CD8-positive, alpha-beta memory T cell (primary cell): ENCODE results near the gene ISYNA1. TPM values are rescaled to one million over a fixed set of nuclear protein-coding genes. Genes with fewer than 3 reads are reported as not detected.

ENCODE experiments used
- CTCF ChIA-PET: fragments of 350-600 bp; sonication (Branson Sonifier 250); formaldehyde crosslinking; loops from one replicate; lab custom pipeline; 2021; ENCODE audit warnings: antibody characterized with exemption; lab: Charles Lee
- POLR2A ChIA-PET: fragments of 350-600 bp; sonication (Branson Sonifier 250); formaldehyde crosslinking; loops from one replicate; lab custom pipeline; 2021; ENCODE audit warnings: antibody characterized with exemption; lab: Charles Lee
- DNase-seq, 5 donors: peaks; one replicate each; pipeline versions ENCODE4 v3.0.0 to v3.0.0-alpha.2; 2020 to 2022; ENCODE audit warnings: mixed read lengths in 1 of 5
- H3K27ac ChIP-seq: one replicate; pipeline ENCODE4 v1.7.0; 2013; ENCODE audit warnings: low read depth, mild to moderate bottlenecking, low read length, moderate library complexity
- H3K27me3 ChIP-seq: 2 replicates; pipeline ENCODE4 v1.7.0; 2013; ENCODE audit warnings: low read length, mild to moderate bottlenecking; ENCODE audit not compliant: insufficient read depth, poor library complexity, severe bottlenecking
- H3K36me3 ChIP-seq: 2 replicates; pipeline ENCODE4 v1.7.0; 2013; ENCODE audit warnings: mild to moderate bottlenecking, low read length, moderate library complexity; ENCODE audit not compliant: insufficient read depth
- H3K4me1 ChIP-seq: 2 replicates; pipeline ENCODE4 v1.7.0; 2013; ENCODE audit warnings: mild to moderate bottlenecking, low read length, moderate library complexity; ENCODE audit not compliant: insufficient read depth
- H3K4me3 ChIP-seq: 2 replicates; pipeline ENCODE4 v1.7.0; 2013; ENCODE audit warnings: mild to moderate bottlenecking, low read length
- H3K9me3 ChIP-seq: 2 replicates; pipeline ENCODE4 v1.7.0; 2013; ENCODE audit warnings: mild to moderate bottlenecking, low read length
- H3K27ac Mint-ChIP-seq, 8 donors: one replicate each; pipeline ENCODE4 v1.8.0; 2020 to 2021; ENCODE audit warnings: mixed read lengths in 8 of 8, mild to moderate bottlenecking in 6 of 8, inconsistent platforms in 3 of 8, moderate library complexity in 3 of 8
- H3K27me3 Mint-ChIP-seq, 2 donors: one replicate each; pipeline ENCODE4 v1.8.0; 2020 to 2021; ENCODE audit warnings: mixed read lengths in 2 of 2, mild to moderate bottlenecking in 1 of 2, moderate library complexity in 1 of 2
- H3K36me3 Mint-ChIP-seq, 3 donors: one replicate each; pipeline ENCODE4 v1.8.0; 2020 to 2021; ENCODE audit warnings: mixed read lengths in 3 of 3, inconsistent platforms in 1 of 3, mild to moderate bottlenecking in 1 of 3
- H3K4me1 Mint-ChIP-seq, 3 donors: one replicate each; pipeline ENCODE4 v1.8.0; 2020 to 2021; ENCODE audit warnings: mixed read lengths in 3 of 3, inconsistent platforms in 1 of 3, mild to moderate bottlenecking in 1 of 3
- H3K4me3 Mint-ChIP-seq, 7 donors: one replicate each; pipeline ENCODE4 v1.8.0; 2020 to 2021; ENCODE audit warnings: mixed read lengths in 7 of 7, mild to moderate bottlenecking in 6 of 7, moderate library complexity in 4 of 7, inconsistent platforms in 2 of 7
- H3K9me3 Mint-ChIP-seq, 5 donors: one replicate each; pipeline ENCODE4 v1.8.0; 2020 to 2022; ENCODE audit warnings: mixed read lengths in 5 of 5, mild to moderate bottlenecking in 3 of 5, moderate library complexity in 2 of 5, inconsistent platforms in 1 of 5
- polyA plus RNA-seq: library from polyadenylated mRNA; unstranded; fragments of 300-500 nt; fragmentation: Illumina TruSeq; gene quantifications from one replicate; pipeline ENCODE4 v1.2.3, GENCODE V29; 2021
- total RNA-seq, 2 experiments: library from RNA; stranded (reverse); gene quantifications; one replicate each; pipeline ENCODE4 v1.2.3, GENCODE V29; 2021

Gene ISYNA1
- total and polyA plus RNA-seq, 3 experiments from 2014 or later, result 18.2 to 33.2 (median 20.3) TPM

- ChIA-PET POLR2A (interaction anchor here (1.0 to 2.7 kb wide), 3 partner anchors 22 to 83 kb away, joined by 3 to 10 read pairs (median 8); partner anchors contain the start of gene KXD1), CTCF (interaction anchor here (0.6 to 4.2 kb wide), 9 partner anchors 13 to 232 kb away, joined by 3 to 28 read pairs (median 4); partner anchors contain the start of genes ELL and REX1BD)
- Histone ChIP-seq H3K27ac (peak overlapping the region; percentile 76), H3K27me3 (no peaks in the 10 kb centered on the region), H3K36me3 (no peaks in the 10 kb centered on the region), H3K4me3 (no peak overlapping the region), H3K4me1 (peaks cover 53% of the 10 kb centered on the region), H3K9me3 (no peaks in the 10 kb centered on the region)
- peaks cover 71 to 89% (median 81%) of the 10 kb centered on the region in 3 donors for H3K4me1 Mint-ChIP-seq
- no peaks in the 10 kb centered on the region for H3K27me3 Mint-ChIP-seq
- H3K4me3 Mint-ChIP-seq, result peak overlapping the region in 6 of 7 donors; percentile 58 to 92 (median 76)
- H3K27ac Mint-ChIP-seq, result peak overlapping the region; percentile 93 to 100 (median 96)
- H3K9me3 Mint-ChIP-seq, result peaks cover 0 to 5% (median 0%) of the 10 kb centered on the region in 5 donors
- no peak for DNase-seq
- H3K36me3 Mint-ChIP-seq, result peaks cover 0 to 41% (median 0%) of the 10 kb centered on the region in 3 donors
Observed at GRCh38 chr19:18474366-18474887, 36.5 kb upstream of the ISYNA1 start.

- H3K9me3 ChIP-seq, result no peaks in the 10 kb centered on the region
- Mint-ChIP-seq H3K4me3 (peak overlapping the region in 3 of 7 donors; percentile 28 to 81 (median 73)), H3K9me3 (peaks cover 0 to 5% (median 0%) of the 10 kb centered on the region in 5 donors), H3K4me1 (peaks cover 66 to 88% (median 74%) of the 10 kb centered on the region in 3 donors), H3K36me3 (peaks cover 0 to 44% (median 0%) of the 10 kb centered on the region in 3 donors), H3K27me3 (no peaks in the 10 kb centered on the region), H3K27ac (peak overlapping the region; percentile 90 to 100 (median 96))
- peaks cover 46% of the 10 kb centered on the region for H3K4me1 ChIP-seq
- H3K36me3 ChIP-seq, result no peaks in the 10 kb centered on the region
- H3K4me3 ChIP-seq, result no peak overlapping the region
- no peak overlapping the region for H3K27ac ChIP-seq
- CTCF ChIA-PET, result interaction anchor here (0.7 to 4.2 kb wide), 10 partner anchors 9 to 194 kb away, joined by 3 to 28 read pairs (median 4); partner anchors contain the start of genes ELL and REX1BD
- DNase-seq, result no peak
- POLR2A ChIA-PET, result interaction anchor here (2.7 kb wide), 1 partner anchor 23 kb away, joined by 10 read pairs; no protein-coding TSS in a partner anchor
- no peaks in the 10 kb centered on the region for H3K27me3 ChIP-seq
Observed at GRCh38 chr19:18473706-18474087, 35.8 kb upstream of the ISYNA1 start.

- Histone ChIP-seq H3K27me3 (no peaks in the 10 kb centered on the region), H3K4me1 (peaks cover 40% of the 10 kb centered on the region), H3K9me3 (no peaks in the 10 kb centered on the region), H3K27ac (no peak overlapping the region), H3K36me3 (no peaks in the 10 kb centered on the region), H3K4me3 (no peak overlapping the region)
- Mint-ChIP-seq H3K36me3 (peaks cover 0 to 44% (median 0%) of the 10 kb centered on the region in 3 donors), H3K4me3 (peak overlapping the region in 5 of 7 donors; percentile 12 to 73 (median 38)), H3K9me3 (peaks cover 0 to 5% (median 0%) of the 10 kb centered on the region in 5 donors), H3K4me1 (peaks cover 62 to 88% (median 68%) of the 10 kb centered on the region in 3 donors), H3K27me3 (no peaks in the 10 kb centered on the region), H3K27ac (peak overlapping the region; percentile 88 to 100 (median 94))
- no peak for DNase-seq
- POLR2A ChIA-PET, result interaction anchor here (0.6 to 2.7 kb wide), 2 partner anchors 23 to 99 kb away, joined by 3 to 10 read pairs; no protein-coding TSS in a partner anchor
- CTCF ChIA-PET, result interaction anchor here (0.7 to 4.2 kb wide), 11 partner anchors 10 to 194 kb away, joined by 3 to 28 read pairs (median 5); partner anchors contain the start of genes ELL and REX1BD
Observed at GRCh38 chr19:18473003-18473705, 35.2 kb upstream of the ISYNA1 start.

- Histone ChIP-seq H3K36me3 (no peaks in the 10 kb centered on the region), H3K4me1 (peaks cover 20% of the 10 kb centered on the region), H3K9me3 (no peaks in the 10 kb centered on the region), H3K27ac (no peak overlapping the region), H3K4me3 (no peak overlapping the region), H3K27me3 (no peaks in the 10 kb centered on the region)
- H3K9me3 Mint-ChIP-seq, result peaks cover 0 to 5% (median 0%) of the 10 kb centered on the region in 5 donors
- H3K27ac Mint-ChIP-seq, result peak overlapping the region in 6 of 8 donors; percentile 46 to 100 (median 84)
- H3K4me3 Mint-ChIP-seq, result no peak overlapping the region
- H3K36me3 Mint-ChIP-seq, result peaks cover 0 to 39% (median 0%) of the 10 kb centered on the region in 3 donors
- no peaks in the 10 kb centered on the region for H3K27me3 Mint-ChIP-seq
- CTCF ChIA-PET, result interaction anchor here (0.7 to 2.8 kb wide), 8 partner anchors 9 to 384 kb away, joined by 3 to 10 read pairs (median 5); partner anchors contain the start of gene UBA52
- peaks cover 46 to 74% (median 47%) of the 10 kb centered on the region in 3 donors for H3K4me1 Mint-ChIP-seq
- no peak for DNase-seq
- POLR2A ChIA-PET, result no interaction called here
Observed at GRCh38 chr19:18470787-18471186, 32.9 kb upstream of the ISYNA1 start.

GRCh38 chr19:18469069-18469846, 31.3 kb upstream of the ISYNA1 start:
- DNase-seq, result peak; percentile 48 to 69 (median 51)
- no peaks in the 10 kb centered on the region for H3K9me3 ChIP-seq
- no peak overlapping the region for H3K4me3 ChIP-seq
- Mint-ChIP-seq H3K9me3 (no peaks in the 10 kb centered on the region), H3K4me3 (peak overlapping the region in 1 of 7 donors; percentile 84), H3K27me3 (no peaks in the 10 kb centered on the region), H3K36me3 (peaks cover 0 to 46% (median 0%) of the 10 kb centered on the region in 3 donors), H3K4me1 (peaks cover 31 to 61% (median 32%) of the 10 kb centered on the region in 3 donors), H3K27ac (peak overlapping the region in 6 of 8 donors; percentile 27 to 100 (median 74))
- ChIA-PET CTCF (interaction anchor here (0.6 to 2.0 kb wide), 14 partner anchors 11 to 386 kb away, joined by 3 to 7 read pairs (median 4); partner anchors contain the start of genes KXD1, REX1BD and UBA52), POLR2A (no interaction called here)
- H3K27me3 ChIP-seq, result no peaks in the 10 kb centered on the region
- peaks cover 4% of the 10 kb centered on the region for H3K4me1 ChIP-seq
- no peaks in the 10 kb centered on the region for H3K36me3 ChIP-seq
- H3K27ac ChIP-seq, result no peak overlapping the region

- Mint-ChIP-seq H3K36me3 (peaks cover 0 to 50% (median 0%) of the 10 kb centered on the region in 3 donors), H3K27ac (peak overlapping the region in 5 of 8 donors; percentile 41 to 86 (median 62)), H3K4me1 (peaks cover 25 to 54% (median 25%) of the 10 kb centered on the region in 3 donors), H3K4me3 (no peak overlapping the region), H3K27me3 (no peaks in the 10 kb centered on the region), H3K9me3 (no peaks in the 10 kb centered on the region)
- Histone ChIP-seq H3K27me3 (no peaks in the 10 kb centered on the region), H3K4me1 (no peaks in the 10 kb centered on the region), H3K36me3 (peaks cover 4% of the 10 kb centered on the region), H3K4me3 (no peak overlapping the region), H3K9me3 (no peaks in the 10 kb centered on the region), H3K27ac (no peak overlapping the region)
- DNase-seq, result no peak
- CTCF ChIA-PET, result interaction anchor here (0.8 to 1.4 kb wide), 3 partner anchors 88 to 120 kb away, joined by 3 to 4 read pairs (median 3); partner anchors contain the start of genes KXD1 and REX1BD
- POLR2A ChIA-PET, result no interaction called here
Observed at GRCh38 chr19:18468517-18468916, 30.6 kb upstream of the ISYNA1 start.

- no peaks in the 10 kb centered on the region for H3K27me3 ChIP-seq
- no peak for DNase-seq
- Mint-ChIP-seq H3K9me3 (no peaks in the 10 kb centered on the region), H3K4me3 (no peak overlapping the region), H3K36me3 (peaks cover 0 to 50% (median 0%) of the 10 kb centered on the region in 3 donors), H3K27me3 (no peaks in the 10 kb centered on the region), H3K4me1 (peaks cover 21 to 50% (median 24%) of the 10 kb centered on the region in 3 donors), H3K27ac (peak overlapping the region in 4 of 8 donors; percentile 35 to 86 (median 52))
- H3K9me3 ChIP-seq, result no peaks in the 10 kb centered on the region
- no peak overlapping the region for H3K27ac ChIP-seq
- no peaks in the 10 kb centered on the region for H3K4me1 ChIP-seq
- CTCF ChIA-PET, result no interaction called here
- H3K36me3 ChIP-seq, result peaks cover 4% of the 10 kb centered on the region
- no peak overlapping the region for H3K4me3 ChIP-seq
- POLR2A ChIA-PET, result no interaction called here
Observed at GRCh38 chr19:18467978-18468377, 30.0 kb upstream of the ISYNA1 start.
